ENCODE data around the gene RIOK1.

- TF ChIP-seq CTCF (IDR thresholded peaks at IDR 0.05 in 4 of 5, conservative IDR thresholded peaks at IDR 0.05 in 1 of 5): no peak
- no peak for TF ChIP-seq POLR2A (IDR thresholded peaks at IDR 0.05)
Measured at GRCh38 chr6:7433121-7433617, 43.6 kb downstream of the RIOK1 start.
